ENCODE measurements around the gene GPR31. TPM values are rescaled to one million over a fixed set of nuclear protein-coding genes. Genes with fewer than 3 reads are reported as not detected.

Gene GPR31
- total and polyA plus RNA-seq, 9 of the 15 experiments (the other 6 are each of a cell fraction or from before 2014, with no cell fraction given), result not detected

GRCh38 chr6:167153521-167153959 lies 4.2 kb downstream of the GPR31 start (continued):
- TF ChIP-seq NR4A1 (CRISPR knock-in tag; IDR thresholded peaks at IDR 0.05) (no peak), NR4A1 (tag; IDR thresholded peaks at IDR 0.05) (no peak)

GRCh38 chr6:167152862-167153261 lies 4.9 kb downstream of the GPR31 start:
- POLR2A ChIA-PET, result no interaction called here
- H3K27me3 ChIP-seq (ENCODE audit: control insufficient read depth in 2 of 2, insufficient read depth in 2 of 2, low read length in 2 of 2), result peaks cover 66 to 83% of the 10 kb centered on the region in 2 experiments
- ATAC-seq, result no peak
- 3% methylated on average over 9 of the region's 9 CpGs for WGBS (ENCODE audit: insufficient coverage, low coverage, missing lambda C conversion rate)
- FAIRE-seq, result no peak
- H4K20me1 ChIP-seq (replicated peaks; ENCODE audit: control insufficient read depth, insufficient read depth, low read length), result no peaks in the 10 kb centered on the region; the same call in 1 of the 2 replicates
- DNase-seq (ENCODE audit: extremely low read depth in 1 of 4, low spot score in 3 of 4), result no peak
- H3K27ac ChIP-seq (ENCODE audit: extremely low read depth, low read depth, low read length), result no peak overlapping the region
- H3K9me3 ChIP-seq (replicated peaks; ENCODE audit: control insufficient read depth, insufficient read depth, low read depth, low read length), result no peaks in the 10 kb centered on the region
- CTCF ChIA-PET (ENCODE audit: low intra/inter-chr PET ratio), result no interaction called here
- no peaks in the 10 kb centered on the region for H3K36me3 ChIP-seq (ENCODE audit: control insufficient read depth, insufficient read depth, low read length)
- intact Hi-C loops (cut with micrococcal nuclease) (no loop called here), in situ Hi-C loops (cut with MboI) (no loop called here)
- H3K4me3 ChIP-seq, result no peak overlapping the region
- H3K4me2 ChIP-seq (ENCODE audit: insufficient read depth, low read length), result no peak overlapping the region
- no TSS peak for BruUV-seq (replicated peaks)
- H3K79me2 ChIP-seq (ENCODE audit: control insufficient read depth, insufficient read depth, low read length), result no peaks in the 10 kb centered on the region
- H3K4me1 ChIP-seq (replicated peaks in 1 of 2; ENCODE audit: control insufficient read depth in 2 of 2, insufficient read depth in 2 of 2, low read length in 2 of 2), result peaks cover 0 to 5% of the 10 kb centered on the region in 2 experiments; a peak in 1 of 5 replicates
- no peaks in the 10 kb centered on the region for H3K9me1 ChIP-seq (ENCODE audit: control insufficient read depth, insufficient read depth, low read length)
- no peak overlapping the region for H2AFZ ChIP-seq (ENCODE audit: low read depth, low read length)
- no peak overlapping the region for H3K9ac ChIP-seq (ENCODE audit: insufficient read depth in 1 of 2, low read depth in 2 of 2, low read length in 2 of 2)
- TF ChIP-seq PTRF (tag; IDR thresholded peaks at IDR 0.05) (no peak), WHSC1 (IDR thresholded peaks at IDR 0.05; ENCODE audit: low read length) (no peak), DNMT1 (IDR thresholded peaks at IDR 0.05) (no peak), PRMT5 (CRISPR knock-in tag; IDR thresholded peaks at IDR 0.05) (no peak), HDAC3 (IDR thresholded peaks at IDR 0.05; ENCODE audit: borderline replicate concordance, partially characterized antibody) (no peak), HNRNPH1 (optimal IDR thresholded peaks at IDR 0.05; ENCODE audit: low read depth, low read length) (no peak), NONO (IDR thresholded peaks at IDR 0.05; ENCODE audit: low read depth in 2 of 2, low read length in 1 of 2) (no peak), ZNF778 (CRISPR knock-in tag; IDR thresholded peaks at IDR 0.05) (no peak), ZNF280A (IDR thresholded peaks at IDR 0.05; ENCODE audit: low read depth, partially characterized antibody) (no peak), ZBTB17 (CRISPR knock-in tag; IDR thresholded peaks at IDR 0.05) (no peak), ZC3H8 (IDR thresholded peaks at IDR 0.05) (no peak), NR1H2 (CRISPR knock-in tag; IDR thresholded peaks at IDR 0.05) (no peak), OTX1 (CRISPR knock-in tag; IDR thresholded peaks at IDR 0.05) (no peak), ZNF551 (CRISPR knock-in tag; IDR thresholded peaks at IDR 0.05) (no peak), ARID2 (IDR thresholded peaks at IDR 0.05) (no peak), L3MBTL2 (IDR thresholded peaks at IDR 0.05) (no peak), ZNF224 (CRISPR knock-in tag; IDR thresholded peaks at IDR 0.05) (no peak)
- TF ChIP-seq, protein P1, sequence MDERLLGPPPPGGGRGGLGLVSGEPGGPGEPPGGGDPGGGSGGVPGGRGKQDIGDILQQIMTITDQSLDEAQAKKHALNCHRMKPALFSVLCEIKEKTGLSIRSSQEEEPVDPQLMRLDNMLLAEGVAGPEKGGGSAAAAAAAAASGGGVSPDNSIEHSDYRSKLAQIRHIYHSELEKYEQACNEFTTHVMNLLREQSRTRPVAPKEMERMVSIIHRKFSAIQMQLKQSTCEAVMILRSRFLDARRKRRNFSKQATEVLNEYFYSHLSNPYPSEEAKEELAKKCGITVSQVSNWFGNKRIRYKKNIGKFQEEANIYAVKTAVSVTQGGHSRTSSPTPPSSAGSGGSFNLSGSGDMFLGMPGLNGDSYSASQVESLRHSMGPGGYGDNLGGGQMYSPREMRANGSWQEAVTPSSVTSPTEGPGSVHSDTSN (CRISPR knock-in tag; IDR thresholded peaks at IDR 0.05; ENCODE audit: low read depth), result no peak
- TF ChIP-seq, protein P1 (tag; conservative IDR thresholded peaks at IDR 0.05; ENCODE audit: low read depth), result no peak

All from K562 (cell line).